A673 (cell line): Measurements from ENCODE around the gene AP3D1.

Experiments
- CTCF ChIP-seq: fragments of 300-800, 200-600 bp; sonication (generic); conservative IDR thresholded peaks from 2 replicates; pipeline ENCODE4 v1.5.1; 2017; ENCODE audit warnings: low read depth, mild to moderate bottlenecking, antibody characterized with exemption, low read length, moderate library complexity, mixed read lengths
- EZH2 ChIP-seq: fragments of 200-600 bp; sonication (generic); IDR thresholded peaks from 2 replicates; pipeline ENCODE4 v1.6.1; 2017; ENCODE audit warnings: borderline replicate concordance, low read depth, mild to moderate bottlenecking, mixed read lengths, antibody characterized with exemption, low read length; ENCODE audit not compliant: poor library complexity, severe bottlenecking

GRCh38 chr19:2096480-2097202, 54.7 kb downstream of the AP3D1 start, which contains the start of gene IZUMO4:
- TF ChIP-seq CTCF (peak; percentile 58), EZH2 (no peak)
